Parathyroid adenoma (tissue), 2 donors: ENCODE data around the gene TEX12.

Source experiments
- H2AFZ ChIP-seq: fragments of 300-600 bp; sonication (generic); one replicate; pipeline ENCODE4 v1.7.0; 2017; ENCODE audit warnings: antibody characterized with exemption, mild to moderate bottlenecking
- H3K27ac ChIP-seq: fragments of 300-600 bp; sonication (generic); one replicate; pipeline ENCODE4 v1.7.0; 2017
- H3K27me3 ChIP-seq: fragments of 300-600 bp; sonication (generic); one replicate; pipeline ENCODE4 v1.7.0; 2017; ENCODE audit warnings: low read length; ENCODE audit not compliant: control insufficient read depth, insufficient read depth
- H3K36me3 ChIP-seq: fragments of 300-600 bp; sonication (generic); one replicate; pipeline ENCODE4 v1.7.0; 2017; ENCODE audit warnings: low read length; ENCODE audit not compliant: control insufficient read depth, insufficient read depth
- H3K4me1 ChIP-seq: fragments of 300-600 bp; sonication (generic); one replicate; pipeline ENCODE4 v1.7.0; 2017; ENCODE audit warnings: control low read depth
- H3K4me2 ChIP-seq: fragments of 300-600 bp; sonication (generic); one replicate; pipeline ENCODE4 v1.7.0; 2017; ENCODE audit warnings: low read length
- H3K4me3 ChIP-seq: fragments of 300-600 bp; sonication (generic); one replicate; pipeline ENCODE4 v1.7.0; 2017; ENCODE audit warnings: low read depth, low read length
- H3K79me2 ChIP-seq: fragments of 300-600 bp; sonication (generic); one replicate; pipeline ENCODE4 v1.7.0; 2017; ENCODE audit warnings: control low read depth
- H3K9ac ChIP-seq: fragments of 300-600 bp; sonication (generic); one replicate; pipeline ENCODE4 v1.7.0; 2017; ENCODE audit warnings: mild to moderate bottlenecking
- H3K9me3 ChIP-seq: fragments of 300-600 bp; sonication (generic); one replicate; pipeline ENCODE4 v1.7.0; 2017; ENCODE audit warnings: low read length; ENCODE audit not compliant: control insufficient read depth
- TF ChIP-seq, protein P1 (sequence below): fragments of 300-600 bp; sonication (generic); IDR thresholded peaks from one replicate; pipeline ENCODE4 v1.7.0; 2017; ENCODE audit warnings: antibody characterized with exemption, mild to moderate bottlenecking
- donor health status: primary hyperparathyroidism.

The TEX12 gene

DNA sequence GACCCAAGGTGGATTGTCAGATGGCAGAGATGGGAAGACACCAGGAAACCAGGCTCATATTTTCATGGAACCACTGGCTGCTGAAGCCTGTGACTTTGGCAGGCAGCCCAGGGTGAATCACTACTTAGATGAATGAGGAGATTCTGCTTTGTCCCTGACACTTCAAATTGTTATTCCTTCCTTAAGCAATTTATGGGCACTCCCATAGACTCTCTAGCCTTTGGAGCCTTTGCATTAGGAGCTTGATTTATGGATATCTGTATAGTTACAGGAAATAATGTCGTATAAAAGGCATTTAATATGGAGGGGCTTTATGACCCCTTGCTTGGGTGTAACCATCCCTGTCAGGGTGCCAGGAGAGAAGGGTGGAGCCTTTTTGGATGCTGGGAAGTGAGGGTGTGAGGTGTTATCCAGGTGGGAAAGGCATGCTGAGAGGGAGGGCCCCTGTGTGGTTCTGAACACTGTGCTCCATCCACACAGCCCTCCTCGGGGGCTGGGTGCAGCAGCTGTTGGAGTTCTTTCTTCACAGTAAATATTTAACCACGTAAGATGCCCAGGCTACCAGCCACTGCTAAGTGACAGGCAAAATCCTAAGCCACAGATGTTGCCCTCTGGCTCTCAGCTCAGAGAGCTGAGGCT lies 38.6 kb upstream of the TEX12 start:
- Histone ChIP-seq H3K79me2 (no peaks in the 10 kb centered on the region), H3K4me2 (no peak overlapping the region), H3K9me3 (no peaks in the 10 kb centered on the region), H3K36me3 (no peaks in the 10 kb centered on the region), H3K27ac (no peak overlapping the region), H3K4me1 (no peaks in the 10 kb centered on the region), H3K27me3 (no peaks in the 10 kb centered on the region), H3K9ac (no peak overlapping the region), H2AFZ (no peak overlapping the region), H3K4me3 (no peak overlapping the region)
- TF ChIP-seq, protein P1, sequence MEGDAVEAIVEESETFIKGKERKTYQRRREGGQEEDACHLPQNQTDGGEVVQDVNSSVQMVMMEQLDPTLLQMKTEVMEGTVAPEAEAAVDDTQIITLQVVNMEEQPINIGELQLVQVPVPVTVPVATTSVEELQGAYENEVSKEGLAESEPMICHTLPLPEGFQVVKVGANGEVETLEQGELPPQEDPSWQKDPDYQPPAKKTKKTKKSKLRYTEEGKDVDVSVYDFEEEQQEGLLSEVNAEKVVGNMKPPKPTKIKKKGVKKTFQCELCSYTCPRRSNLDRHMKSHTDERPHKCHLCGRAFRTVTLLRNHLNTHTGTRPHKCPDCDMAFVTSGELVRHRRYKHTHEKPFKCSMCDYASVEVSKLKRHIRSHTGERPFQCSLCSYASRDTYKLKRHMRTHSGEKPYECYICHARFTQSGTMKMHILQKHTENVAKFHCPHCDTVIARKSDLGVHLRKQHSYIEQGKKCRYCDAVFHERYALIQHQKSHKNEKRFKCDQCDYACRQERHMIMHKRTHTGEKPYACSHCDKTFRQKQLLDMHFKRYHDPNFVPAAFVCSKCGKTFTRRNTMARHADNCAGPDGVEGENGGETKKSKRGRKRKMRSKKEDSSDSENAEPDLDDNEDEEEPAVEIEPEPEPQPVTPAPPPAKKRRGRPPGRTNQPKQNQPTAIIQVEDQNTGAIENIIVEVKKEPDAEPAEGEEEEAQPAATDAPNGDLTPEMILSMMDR = no peak

- H3K79me2 ChIP-seq = no peaks in the 10 kb centered on the region
- H3K4me1 ChIP-seq = no peaks in the 10 kb centered on the region
- H3K9me3 ChIP-seq = no peaks in the 10 kb centered on the region
- no peak overlapping the region for H3K4me2 ChIP-seq
- no peaks in the 10 kb centered on the region for H3K27me3 ChIP-seq
- H3K36me3 ChIP-seq = no peaks in the 10 kb centered on the region
- no peak overlapping the region for H3K9ac ChIP-seq
- no peak overlapping the region for H3K27ac ChIP-seq
- no peak overlapping the region for H2AFZ ChIP-seq
- H3K4me3 ChIP-seq = no peak overlapping the region
- TF ChIP-seq, protein P1 = no peak
These were observed 37.5 kb upstream of the TEX12 start for GRCh38 chr11:112129656-112130055.

DNA sequence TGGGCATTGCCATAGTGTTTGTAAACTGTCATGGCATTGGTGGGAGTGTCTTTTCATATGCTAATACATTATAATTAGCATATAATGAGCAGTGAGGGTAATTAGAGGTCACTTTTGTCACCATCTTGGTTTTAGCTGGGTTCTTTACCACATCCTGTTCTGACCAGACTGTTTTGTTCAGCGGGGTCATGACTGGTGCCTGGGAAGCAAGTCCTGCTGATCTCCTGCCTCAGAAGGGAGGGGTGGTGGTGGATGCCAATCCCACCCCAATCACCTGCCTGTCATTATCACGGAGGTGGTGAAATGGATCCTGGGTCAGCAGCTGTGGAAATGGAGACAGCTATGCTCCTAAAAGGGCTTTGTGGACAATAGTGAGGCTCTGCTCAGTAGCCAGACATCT lies 34.4 kb upstream of the TEX12 start:
- Histone ChIP-seq H2AFZ (no peak overlapping the region), H3K4me3 (no peak overlapping the region), H3K79me2 (no peaks in the 10 kb centered on the region), H3K9ac (no peak overlapping the region), H3K4me2 (no peak overlapping the region), H3K27ac (no peak overlapping the region), H3K9me3 (no peaks in the 10 kb centered on the region), H3K4me1 (no peaks in the 10 kb centered on the region), H3K27me3 (no peaks in the 10 kb centered on the region), H3K36me3 (no peaks in the 10 kb centered on the region)
- TF ChIP-seq, protein P1 = no peak

- Histone ChIP-seq H3K4me2 (no peak overlapping the region), H3K27ac (no peak overlapping the region), H3K9me3 (no peaks in the 10 kb centered on the region), H3K27me3 (no peaks in the 10 kb centered on the region), H3K36me3 (no peaks in the 10 kb centered on the region), H3K4me1 (no peaks in the 10 kb centered on the region), H3K79me2 (no peaks in the 10 kb centered on the region), H3K9ac (no peak overlapping the region), H3K4me3 (no peak overlapping the region), H2AFZ (no peak overlapping the region)
- TF ChIP-seq, protein P1 = no peak
These were observed 32.7 kb upstream of the TEX12 start for GRCh38 chr11:112134473-112134872.

GRCh38 chr11:112143597-112143996 lies 23.6 kb upstream of the TEX12 start:
- H3K4me2 ChIP-seq = no peak overlapping the region
- H2AFZ ChIP-seq = no peak overlapping the region
- no peak overlapping the region for H3K9ac ChIP-seq
- no peaks in the 10 kb centered on the region for H3K36me3 ChIP-seq
- no peak overlapping the region for H3K4me3 ChIP-seq
- no peaks in the 10 kb centered on the region for H3K9me3 ChIP-seq
- TF ChIP-seq, protein P1 = no peak
- H3K27me3 ChIP-seq = no peaks in the 10 kb centered on the region
- no peaks in the 10 kb centered on the region for H3K79me2 ChIP-seq
- no peak overlapping the region for H3K27ac ChIP-seq
- no peaks in the 10 kb centered on the region for H3K4me1 ChIP-seq
